WI38 (cell line): Measurements from ENCODE around the gene GPR176.

Experiments used
- H3K4me3 ChIP-seq: 2 replicates; pipeline ENCODE4 v1.5.1; 2011; ENCODE audit warnings: low read depth, mild to moderate bottlenecking, control low read depth, low read length
- CTCF ChIP-seq: IDR thresholded peaks from 2 replicates; pipeline ENCODE4 v1.5.1; 2012; ENCODE audit warnings: low read depth, mild to moderate bottlenecking, control low read depth, low read length

Gene GPR176

GRCh38 chr15:39801641-39802309 lies 118.3 kb downstream of the GPR176 start:
- H3K4me3 ChIP-seq, result no peak overlapping the region
- peak; percentile 39 for TF ChIP-seq CTCF

GRCh38 chr15:39799552-39800011 lies 120.5 kb downstream of the GPR176 start:
- H3K4me3 ChIP-seq, result no peak overlapping the region
- no peak for TF ChIP-seq CTCF

- no peak for TF ChIP-seq CTCF
Observed at GRCh38 chr15:39798382-39798781, 121.7 kb downstream of the GPR176 start.

GRCh38 chr15:39797407-39797806 lies 122.7 kb downstream of the GPR176 start:
- H3K4me3 ChIP-seq, result no peak overlapping the region
- TF ChIP-seq CTCF, result no peak

More at GRCh38 chr15:39798382-39798781, 121.7 kb downstream of the GPR176 start:
- no peak overlapping the region for H3K4me3 ChIP-seq

- H3K4me3 ChIP-seq, result no peak overlapping the region
- no peak for TF ChIP-seq CTCF
Observed at GRCh38 chr15:39796601-39797000, 123.5 kb downstream of the GPR176 start.

GRCh38 chr15:39795486-39795885 lies 124.6 kb downstream of the GPR176 start:
- no peak for TF ChIP-seq CTCF

GRCh38 chr15:39794954-39795353 lies 125.1 kb downstream of the GPR176 start:
- no peak for TF ChIP-seq CTCF
- H3K4me3 ChIP-seq, result no peak overlapping the region

More at GRCh38 chr15:39795486-39795885, 124.6 kb downstream of the GPR176 start:
- no peak overlapping the region for H3K4me3 ChIP-seq
